Retinal pigment epithelial cell (primary cell): ENCODE results near the gene AURKB.
A peak's percentile ranks its signal among the peaks of the same experiment; 100 is the strongest.

Source experiments
- DNase-seq: peaks from one replicate; pipeline ENCODE4 v3.0.0-alpha.2; 2010; ENCODE audit warnings: low read depth
- H3K4me3 ChIP-seq: 2 replicates; pipeline ENCODE4 v1.5.1; 2011; ENCODE audit warnings: mild to moderate bottlenecking, low read length, control low read depth, moderate library complexity
- CTCF ChIP-seq: conservative IDR thresholded peaks from 2 replicates; pipeline ENCODE4 v1.5.1; 2011; ENCODE audit warnings: low read depth, low read length, control low read depth, inconsistent platforms

The AURKB gene

GRCh38 chr17:8189711-8190477 lies 20.5 kb downstream of the AURKB start, which contains the start of gene BORCS6:
Gene BORCS6, minus strand, starts transcription at chr17:8190180. Its CDS starts 40 bp downstream, at chr17:8190140.
- peak within 1 kb of the TSS; percentile 73 for H3K4me3 ChIP-seq
- peak; percentile 96 for DNase-seq
- TF ChIP-seq CTCF, result no peak

- peak overlapping the region; percentile 73 for H3K4me3 ChIP-seq
- DNase-seq, result no peak
- TF ChIP-seq CTCF, result no peak
These were observed 21.2 kb downstream of the AURKB start for GRCh38 chr17:8189041-8189710.

GRCh38 chr17:8188263-8188839 lies 22.0 kb downstream of the AURKB start:
- no peak for DNase-seq
- peak overlapping the region; percentile 73 for H3K4me3 ChIP-seq
- no peak for TF ChIP-seq CTCF

- TF ChIP-seq CTCF, result no peak
These were observed 22.7 kb downstream of the AURKB start for GRCh38 chr17:8187517-8188262.

GRCh38 chr17:8186787-8187516 lies 23.4 kb downstream of the AURKB start:
- TF ChIP-seq CTCF, result peak; percentile 53
- peak overlapping the region; percentile 97 for H3K4me3 ChIP-seq
- DNase-seq, result peak; percentile 82

More at GRCh38 chr17:8187517-8188262, 22.7 kb downstream of the AURKB start:
- peak; percentile 95 for DNase-seq
- H3K4me3 ChIP-seq, result peak overlapping the region; percentile 97

- no peak for DNase-seq
- TF ChIP-seq CTCF, result no peak
- H3K4me3 ChIP-seq, result peak overlapping the region; percentile 97
These were observed 24.0 kb downstream of the AURKB start for GRCh38 chr17:8186446-8186786.
